ENCODE data around the gene IL4R. TPM values are rescaled to one million over a fixed set of nuclear protein-coding genes. Genes with fewer than 3 reads are reported as not detected.
A peak's percentile ranks its signal among the peaks of the same experiment; 100 is the strongest.

Gene IL4R
- total RNA-seq, 1 donor from 2014 or later = 143 TPM

- TF ChIP-seq CTCF (IDR thresholded peaks at IDR 0.05) = no peak
- DNase-seq (no peak), ATAC-seq (peak in 1 of 2 donors; percentile 20)
- Histone ChIP-seq H3K9me3 (no peaks in the 10 kb centered on the region), H3K36me3 (peaks cover 42% of the 10 kb centered on the region), H3K27me3 (ENCODE audit: low read depth) (no peaks in the 10 kb centered on the region), H3K27ac (peak overlapping the region; percentile 18), H3K4me1 (peaks cover 31% of the 10 kb centered on the region), H3K4me3 (no peak overlapping the region)
- intact Hi-C loops (cut with DNase I) = loop anchor here (5.0 kb wide), 1 partner anchor 133 kb away; no protein-coding TSS in a partner anchor
These were observed 51.6 kb downstream of the IL4R start for GRCh38 chr16:27365142-27366089.

- intact Hi-C loops (cut with DNase I) = loop anchor here (5.0 kb wide), 1 partner anchor 135 kb away; no protein-coding TSS in a partner anchor
- no peaks in the 10 kb centered on the region for H3K27me3 ChIP-seq (ENCODE audit: low read depth)
- H3K27ac ChIP-seq = peak overlapping the region; percentile 59
- peak overlapping the region; percentile 27 for H3K4me3 ChIP-seq
- no peak for DNase-seq
- H3K36me3 ChIP-seq = peaks cover 27% of the 10 kb centered on the region
- no peak for TF ChIP-seq CTCF (IDR thresholded peaks at IDR 0.05)
- H3K4me1 ChIP-seq = peaks cover 31% of the 10 kb centered on the region
- H3K9me3 ChIP-seq = no peaks in the 10 kb centered on the region
- peak; percentile 6 to 7 for ATAC-seq
These were observed 53.1 kb downstream of the IL4R start for GRCh38 chr16:27366687-27367460.

GRCh38 chr16:27367461-27368357, 53.9 kb downstream of the IL4R start:
- peak; percentile 86 for TF ChIP-seq CTCF (IDR thresholded peaks at IDR 0.05)
- Histone ChIP-seq H3K27me3 (ENCODE audit: low read depth) (no peaks in the 10 kb centered on the region), H3K4me3 (peak overlapping the region; percentile 27), H3K36me3 (peaks cover 19% of the 10 kb centered on the region), H3K9me3 (no peaks in the 10 kb centered on the region), H3K27ac (peak overlapping the region; percentile 59), H3K4me1 (peaks cover 31% of the 10 kb centered on the region)
- intact Hi-C loops (cut with DNase I) = loop anchor here (5.0 kb wide), 1 partner anchor 135 kb away; no protein-coding TSS in a partner anchor
- DNase-seq (peak; percentile 87), ATAC-seq (peak; percentile 82 to 88)

- Histone ChIP-seq H3K4me3 (no peak overlapping the region), H3K27me3 (ENCODE audit: low read depth) (no peaks in the 10 kb centered on the region), H3K36me3 (peaks cover 13% of the 10 kb centered on the region), H3K27ac (peak overlapping the region; percentile 59), H3K9me3 (no peaks in the 10 kb centered on the region), H3K4me1 (peaks cover 30% of the 10 kb centered on the region)
- no peak for TF ChIP-seq CTCF (IDR thresholded peaks at IDR 0.05)
- no peak for ATAC-seq
- intact Hi-C loops (cut with DNase I) = loop anchor here (5.0 kb wide), 1 partner anchor 136 kb away; no protein-coding TSS in a partner anchor
- DNase-seq = no peak
These were observed 54.6 kb downstream of the IL4R start for GRCh38 chr16:27368358-27368722.

Data from lower lobe of right lung (tissue), 2 donors.